WTC11 (cell line): Measurements from ENCODE around the gene ARHGAP25.

ENCODE experiments used
- CREB1 ChIP-seq: sonication (generic); formaldehyde crosslinking; IDR thresholded peaks from 2 replicates; pipeline ENCODE4 v1.8.0; 2023; ENCODE audit warnings: mild to moderate bottlenecking, missing genetic modification reagents
- CTCF ChIP-seq: fragments of 200-600 bp; IDR thresholded peaks from 2 replicates; pipeline ENCODE4 v1.8.0; 2022; ENCODE audit warnings: antibody characterized with exemption
- FOXK1 ChIP-seq: sonication (generic); formaldehyde crosslinking; IDR thresholded peaks from 2 replicates; pipeline ENCODE4 v1.8.0; 2022; ENCODE audit warnings: mild to moderate bottlenecking, moderate library complexity, missing genetic modification reagents
- IRF1 ChIP-seq: sonication (generic); formaldehyde crosslinking; IDR thresholded peaks from 2 replicates; pipeline ENCODE4 v1.8.0; 2023; ENCODE audit warnings: missing genetic modification reagents
- MAX ChIP-seq: sonication (generic); formaldehyde crosslinking; IDR thresholded peaks from 2 replicates; pipeline ENCODE4 v1.8.0; 2022; ENCODE audit warnings: mild to moderate bottlenecking, missing genetic modification reagents
- NFYB ChIP-seq: sonication (generic); formaldehyde crosslinking; conservative IDR thresholded peaks from 2 replicates; pipeline ENCODE4 v1.8.0; 2022; ENCODE audit warnings: low read depth, missing genetic modification reagents
- SP1 ChIP-seq: sonication (generic); formaldehyde crosslinking; conservative IDR thresholded peaks from 2 replicates; pipeline ENCODE4 v1.8.1; 2022; ENCODE audit warnings: missing genetic modification reagents

GRCh38 chr2:68796295-68796905 is 61.8 kb downstream of the ARHGAP25 start:
- TF ChIP-seq SP1 (CRISPR knock-in tag): no peak
- no peak for TF ChIP-seq CREB1 (CRISPR knock-in tag)
- TF ChIP-seq CTCF: no peak
- no peak for TF ChIP-seq IRF1 (CRISPR knock-in tag)
- TF ChIP-seq MAX (CRISPR knock-in tag): no peak
- no peak for TF ChIP-seq NFYB (CRISPR knock-in tag)
- no peak for TF ChIP-seq FOXK1 (CRISPR knock-in tag)
